H1 (cell line): ENCODE data around the gene TMEM108. TPM values are rescaled to one million over a fixed set of nuclear protein-coding genes. Genes with fewer than 3 reads are reported as not detected.

Experiments
- TAF7 ChIP-seq: optimal IDR thresholded peaks from 2 replicates; pipeline ENCODE3; 2011; ENCODE audit warnings: low read depth, mild to moderate bottlenecking, inconsistent platforms, low read length, moderate library complexity, borderline replicate concordance
- polyA plus RNA-seq, 7 experiments: library from polyadenylated mRNA; depleted of rRNA in 3 of 7; stranded (reverse) in 5 of 7; unstranded in 2 of 7; fragments of >200 nt in 5 of 7; fragments of 200-250 nt in 2 of 7; gene quantifications; 1 replicate in 5 of 7; 2 replicates in 1 of 7; 4 replicates in 1 of 7; pipeline versions ENCODE4 v1.2.1 to v1.2.3, GENCODE V29; 2011 to 2013; ENCODE audit warnings: missing spikeins in 2 of 7, mixed read lengths in 2 of 7
- total RNA-seq: library from RNA; stranded (reverse); fragmentation: NEBNext Ultra II Directional; extraction: Animal tissue kit (Norgen Biotek cat#: 25700); gene quantifications from 2 replicates; pipeline ENCODE4 v1.2.1, GENCODE V29; 2021

TMEM108 gene
- total and polyA plus RNA-seq, 2 of the 8 experiments (the other 6 are each of a cell fraction or from before 2014, with no cell fraction given): 14.3 to 16.2 TPM

- TF ChIP-seq TAF7: no peak
These were observed 258.8 kb downstream of the TMEM108 start (continued) for GRCh38 chr3:133296981-133297380.
